ENCODE data around the gene EMC8. TPM values are rescaled to one million over a fixed set of nuclear protein-coding genes. Genes with fewer than 3 reads are reported as not detected.

The EMC8 gene
- polyA plus RNA-seq, 1 of the 3 experiments (the other 2 are of a cell fraction) = 45.9 TPM

- TF ChIP-seq, protein P1, sequence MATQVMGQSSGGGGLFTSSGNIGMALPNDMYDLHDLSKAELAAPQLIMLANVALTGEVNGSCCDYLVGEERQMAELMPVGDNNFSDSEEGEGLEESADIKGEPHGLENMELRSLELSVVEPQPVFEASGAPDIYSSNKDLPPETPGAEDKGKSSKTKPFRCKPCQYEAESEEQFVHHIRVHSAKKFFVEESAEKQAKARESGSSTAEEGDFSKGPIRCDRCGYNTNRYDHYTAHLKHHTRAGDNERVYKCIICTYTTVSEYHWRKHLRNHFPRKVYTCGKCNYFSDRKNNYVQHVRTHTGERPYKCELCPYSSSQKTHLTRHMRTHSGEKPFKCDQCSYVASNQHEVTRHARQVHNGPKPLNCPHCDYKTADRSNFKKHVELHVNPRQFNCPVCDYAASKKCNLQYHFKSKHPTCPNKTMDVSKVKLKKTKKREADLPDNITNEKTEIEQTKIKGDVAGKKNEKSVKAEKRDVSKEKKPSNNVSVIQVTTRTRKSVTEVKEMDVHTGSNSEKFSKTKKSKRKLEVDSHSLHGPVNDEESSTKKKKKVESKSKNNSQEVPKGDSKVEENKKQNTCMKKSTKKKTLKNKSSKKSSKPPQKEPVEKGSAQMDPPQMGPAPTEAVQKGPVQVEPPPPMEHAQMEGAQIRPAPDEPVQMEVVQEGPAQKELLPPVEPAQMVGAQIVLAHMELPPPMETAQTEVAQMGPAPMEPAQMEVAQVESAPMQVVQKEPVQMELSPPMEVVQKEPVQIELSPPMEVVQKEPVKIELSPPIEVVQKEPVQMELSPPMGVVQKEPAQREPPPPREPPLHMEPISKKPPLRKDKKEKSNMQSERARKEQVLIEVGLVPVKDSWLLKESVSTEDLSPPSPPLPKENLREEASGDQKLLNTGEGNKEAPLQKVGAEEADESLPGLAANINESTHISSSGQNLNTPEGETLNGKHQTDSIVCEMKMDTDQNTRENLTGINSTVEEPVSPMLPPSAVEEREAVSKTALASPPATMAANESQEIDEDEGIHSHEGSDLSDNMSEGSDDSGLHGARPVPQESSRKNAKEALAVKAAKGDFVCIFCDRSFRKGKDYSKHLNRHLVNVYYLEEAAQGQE (IDR thresholded peaks at IDR 0.05; ENCODE audit: low read depth, low read length) = no peak
- TF ChIP-seq SIN3A (IDR thresholded peaks at IDR 0.05; ENCODE audit: borderline replicate concordance, low read depth, low read length) = no peak
- TF ChIP-seq, protein P2, sequence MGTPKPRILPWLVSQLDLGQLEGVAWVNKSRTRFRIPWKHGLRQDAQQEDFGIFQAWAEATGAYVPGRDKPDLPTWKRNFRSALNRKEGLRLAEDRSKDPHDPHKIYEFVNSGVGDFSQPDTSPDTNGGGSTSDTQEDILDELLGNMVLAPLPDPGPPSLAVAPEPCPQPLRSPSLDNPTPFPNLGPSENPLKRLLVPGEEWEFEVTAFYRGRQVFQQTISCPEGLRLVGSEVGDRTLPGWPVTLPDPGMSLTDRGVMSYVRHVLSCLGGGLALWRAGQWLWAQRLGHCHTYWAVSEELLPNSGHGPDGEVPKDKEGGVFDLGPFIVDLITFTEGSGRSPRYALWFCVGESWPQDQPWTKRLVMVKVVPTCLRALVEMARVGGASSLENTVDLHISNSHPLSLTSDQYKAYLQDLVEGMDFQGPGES (IDR thresholded peaks at IDR 0.05; ENCODE audit: low read depth, low read length) = no peak
- TF ChIP-seq, protein P3, sequence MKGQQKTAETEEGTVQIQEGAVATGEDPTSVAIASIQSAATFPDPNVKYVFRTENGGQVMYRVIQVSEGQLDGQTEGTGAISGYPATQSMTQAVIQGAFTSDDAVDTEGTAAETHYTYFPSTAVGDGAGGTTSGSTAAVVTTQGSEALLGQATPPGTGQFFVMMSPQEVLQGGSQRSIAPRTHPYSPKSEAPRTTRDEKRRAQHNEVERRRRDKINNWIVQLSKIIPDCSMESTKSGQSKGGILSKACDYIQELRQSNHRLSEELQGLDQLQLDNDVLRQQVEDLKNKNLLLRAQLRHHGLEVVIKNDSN (IDR thresholded peaks at IDR 0.05; ENCODE audit: borderline replicate concordance, low read depth) = no peak
Measured at GRCh38 chr16:85822145-85822544, 22.8 kb upstream of the EMC8 start (continued).

GRCh38 chr16:85821390-85822135 lies 22.2 kb upstream of the EMC8 start:
- no peak overlapping the region for H3K27ac ChIP-seq (ENCODE audit: low read depth in 2 of 2, low read length in 1 of 2)
- peak; percentile 91 for DNase-seq
- peak overlapping the region in 1 of 2 experiments; percentile 25; a peak in 1 of 4 replicates for H3K4me3 ChIP-seq (ENCODE audit: low read depth in 2 of 2, low read length in 1 of 2)
- no peak overlapping the region for H3K4me2 ChIP-seq
- H3K9me3 ChIP-seq = no peaks in the 10 kb centered on the region
- no peak overlapping the region for H3K9ac ChIP-seq
- TF ChIP-seq MXI1 (IDR thresholded peaks at IDR 0.05; ENCODE audit: low read depth, low read length) = no peak
- peak; percentile 91 for TF ChIP-seq RAD21 (IDR thresholded peaks at IDR 0.05; ENCODE audit: low read length)
- no peak for TF ChIP-seq TAF1 (IDR thresholded peaks at IDR 0.05; ENCODE audit: borderline replicate concordance, low read depth, low read length)
- no peak for TF ChIP-seq FOXM1 (IDR thresholded peaks at IDR 0.05; ENCODE audit: low read depth)
- TF ChIP-seq CTCF (IDR thresholded peaks at IDR 0.05) = peak; percentile 89
- TF ChIP-seq ELF1 (IDR thresholded peaks at IDR 0.05) = no peak
- peak; percentile 94 for TF ChIP-seq SMC3 (IDR thresholded peaks at IDR 0.05; ENCODE audit: low read depth, low read length)
- TF ChIP-seq NRF1 (IDR thresholded peaks at IDR 0.05; ENCODE audit: low read depth, low read length) = 0 out of 2 replicates have a peak, but pooled peaks have one; percentile 15
- TF ChIP-seq TEAD4 (IDR thresholded peaks at IDR 0.05; ENCODE audit: borderline replicate concordance, insufficient read depth) = no peak
- no peak for TF ChIP-seq EZH2phosphoT487 (IDR thresholded peaks at IDR 0.05; ENCODE audit: borderline replicate concordance, low read depth)
- no peak for TF ChIP-seq SIN3A (IDR thresholded peaks at IDR 0.05; ENCODE audit: borderline replicate concordance, low read depth, low read length)
- peak; percentile 38; the same call in 1 of the 2 replicates for TF ChIP-seq PBX3 (IDR thresholded peaks at IDR 0.05)
- TF ChIP-seq, protein P4, sequence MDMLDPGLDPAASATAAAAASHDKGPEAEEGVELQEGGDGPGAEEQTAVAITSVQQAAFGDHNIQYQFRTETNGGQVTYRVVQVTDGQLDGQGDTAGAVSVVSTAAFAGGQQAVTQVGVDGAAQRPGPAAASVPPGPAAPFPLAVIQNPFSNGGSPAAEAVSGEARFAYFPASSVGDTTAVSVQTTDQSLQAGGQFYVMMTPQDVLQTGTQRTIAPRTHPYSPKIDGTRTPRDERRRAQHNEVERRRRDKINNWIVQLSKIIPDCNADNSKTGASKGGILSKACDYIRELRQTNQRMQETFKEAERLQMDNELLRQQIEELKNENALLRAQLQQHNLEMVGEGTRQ (IDR thresholded peaks at IDR 0.05; ENCODE audit: borderline replicate concordance, low read depth, low read length) = no peak
- H3F3A ChIP-seq (replicated peaks; ENCODE audit: insufficient read depth) = no peaks in the 10 kb centered on the region
- 6% methylated on average over 25 of the region's 27 CpGs for WGBS (ENCODE audit: low lambda C conversion rate)
- no peaks in the 10 kb centered on the region for H3K36me3 ChIP-seq (replicated peaks in 1 of 2; ENCODE audit: control insufficient read depth in 1 of 2, insufficient read depth in 2 of 2, low read length in 1 of 2)
- no peak overlapping the region for H2AFZ ChIP-seq (ENCODE audit: low read depth)
- H3K27me3 ChIP-seq (ENCODE audit: insufficient read depth) = peaks cover 52% of the 10 kb centered on the region
- ChIA-PET POLR2A (no interaction called here), CTCF (interaction anchor here (0.6 to 4.8 kb wide), 71 partner anchors 10 to 1755 kb away, joined by 3 to 94 read pairs (median 4); partner anchors contain the start of gene MTHFSD)
- H3K9me2 ChIP-seq = no peaks in the 10 kb centered on the region
- no peaks in the 10 kb centered on the region for H3K79me2 ChIP-seq (ENCODE audit: insufficient read depth)
- H3K4me1 ChIP-seq (ENCODE audit: control insufficient read depth in 1 of 2, insufficient read depth in 2 of 2, low read depth in 1 of 2, low read length in 1 of 2) = no peaks in the 10 kb centered on the region
- no peaks in the 10 kb centered on the region for H4K20me1 ChIP-seq (ENCODE audit: insufficient read depth)
